Stimulated activated naive CD8-positive, alpha-beta T cell treated with anti-CD3 and anti-CD28 coated beads, Interleukin-15, amount 100 ng/mL, for 72 hours (primary cell): ENCODE data around the gene THRB.

ENCODE experiments used
- ATAC-seq: fragments of 150-1000 bp; cut with Tn5 transposase; 2 replicates; pipeline ENCODE4 v1.10.0; 2021; ENCODE audit warnings: mild to moderate bottlenecking, moderate library complexity
- DNase-seq, 2 donors: peaks; one replicate each; pipeline ENCODE4 v3.0.0; 2021 to 2022
- H3K27ac Mint-ChIP-seq, 2 donors: one replicate each; pipeline ENCODE4 v1.8.0; 2022; ENCODE audit warnings: mild to moderate bottlenecking in 2 of 2, mixed read lengths in 2 of 2, moderate library complexity in 2 of 2
- H3K27me3 Mint-ChIP-seq: one replicate; pipeline ENCODE4 v1.8.0; 2022; ENCODE audit warnings: mixed read lengths
- H3K4me1 Mint-ChIP-seq: one replicate; pipeline ENCODE4 v1.8.0; 2022; ENCODE audit warnings: mild to moderate bottlenecking, mixed read lengths
- H3K4me3 Mint-ChIP-seq, 2 donors: one replicate each; pipeline ENCODE4 v1.8.0; 2022; ENCODE audit warnings: mild to moderate bottlenecking in 2 of 2, mixed read lengths in 2 of 2, moderate library complexity in 1 of 2
- H3K9me3 Mint-ChIP-seq, 2 donors: one replicate each; pipeline ENCODE4 v1.8.0; 2022; ENCODE audit warnings: mixed read lengths in 2 of 2

Gene THRB

DNA sequence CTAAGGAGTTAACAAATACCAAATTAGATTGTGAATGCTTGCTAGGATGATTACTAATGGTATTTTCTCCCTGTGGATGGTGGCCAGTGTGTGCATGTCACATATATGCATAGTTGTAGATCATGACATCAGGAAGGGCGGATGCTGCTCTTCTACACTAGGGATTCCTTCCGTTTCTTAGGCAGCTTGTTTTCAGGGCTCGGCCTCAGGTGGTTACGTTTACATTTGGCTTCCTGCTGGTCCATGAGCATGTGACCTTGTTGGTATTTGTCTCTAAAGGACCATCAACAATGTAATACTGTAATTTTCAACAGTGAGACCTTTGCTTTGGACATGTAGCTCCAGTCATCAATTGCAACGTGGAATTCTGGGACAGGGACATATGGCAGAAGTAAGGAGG, 328.1 kb downstream of the THRB start:
- no peak for ATAC-seq
- Mint-ChIP-seq H3K27ac (no peak overlapping the region), H3K4me3 (no peak overlapping the region), H3K27me3 (no peaks in the 10 kb centered on the region), H3K4me1 (no peaks in the 10 kb centered on the region), H3K9me3 (no peaks in the 10 kb centered on the region)
- DNase-seq, result no peak

DNA sequence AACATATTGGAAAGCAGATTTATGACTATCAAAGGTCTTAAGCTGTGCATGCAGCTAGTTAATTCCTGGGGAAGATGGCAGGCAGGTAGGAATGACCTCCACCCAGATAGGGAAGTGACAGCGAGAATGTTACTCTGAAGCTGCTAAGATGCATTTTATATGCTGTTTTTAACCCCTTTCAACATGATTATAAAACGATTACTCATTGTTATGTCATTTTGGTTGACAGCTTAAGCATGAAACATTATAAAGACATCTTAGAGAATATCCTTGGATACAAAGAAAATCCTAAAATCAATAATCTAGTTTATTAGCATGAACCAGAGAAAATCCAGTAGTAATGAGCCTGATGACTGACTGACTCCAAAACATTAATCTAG, 329.1 kb downstream of the THRB start:
- Mint-ChIP-seq H3K4me1 (no peaks in the 10 kb centered on the region), H3K4me3 (no peak overlapping the region), H3K9me3 (no peaks in the 10 kb centered on the region), H3K27ac (no peak overlapping the region), H3K27me3 (peaks cover 1% of the 10 kb centered on the region)
- no peak for DNase-seq
- no peak for ATAC-seq

DNA sequence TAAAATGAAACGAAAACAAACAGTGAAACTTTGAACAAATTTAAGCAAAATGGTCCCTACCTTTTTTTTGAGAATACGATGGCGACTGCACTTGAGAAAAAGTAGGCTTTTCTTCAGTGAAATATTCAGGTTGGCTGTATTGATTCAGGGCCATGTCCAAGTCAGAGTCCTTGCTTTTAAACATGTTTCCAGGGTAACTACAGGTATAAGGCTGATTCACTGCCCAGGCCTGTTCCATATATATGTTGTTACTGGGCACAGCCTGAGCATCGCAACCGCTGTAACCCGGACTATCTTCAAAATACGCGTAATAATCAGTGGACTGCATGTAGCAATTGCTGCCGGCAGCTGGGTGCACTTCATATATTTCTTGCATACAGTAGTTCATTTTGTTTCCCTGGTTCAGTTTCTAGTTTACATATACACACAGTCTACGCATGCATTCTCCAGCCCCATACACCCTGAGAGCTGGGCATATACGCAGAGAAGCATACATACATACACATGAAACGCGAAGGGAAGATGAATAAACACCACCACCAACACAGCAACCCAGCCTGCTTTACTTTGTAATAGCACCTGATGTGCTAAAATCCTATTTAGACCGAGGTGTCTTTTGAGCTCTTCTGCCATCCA, 329.6 kb downstream of the THRB start:
- Mint-ChIP-seq H3K4me1 (no peaks in the 10 kb centered on the region), H3K27me3 (peaks cover 6% of the 10 kb centered on the region), H3K9me3 (peaks cover under 1 to 2% of the 10 kb centered on the region in 2 donors), H3K4me3 (no peak overlapping the region), H3K27ac (no peak overlapping the region)
- DNase-seq, result no peak
- ATAC-seq, result no peak

DNA sequence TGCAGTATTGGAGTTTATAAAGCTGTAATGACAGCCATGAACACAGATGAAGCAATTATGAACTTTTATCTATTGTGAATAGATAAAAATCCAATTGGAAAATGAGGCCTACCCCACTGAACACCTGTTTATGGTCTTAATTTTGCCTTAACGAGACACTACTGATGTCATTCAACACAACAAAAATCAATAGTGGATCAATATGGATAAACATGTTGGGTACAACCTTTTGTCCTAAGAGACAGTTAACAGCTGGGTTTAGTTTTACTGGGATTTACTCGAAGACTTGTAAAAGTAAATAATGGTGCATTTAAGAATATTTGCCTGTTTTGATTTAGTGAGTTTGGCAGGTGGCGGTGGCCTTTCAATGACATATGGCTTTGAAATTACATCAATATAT, 331.7 kb downstream of the THRB start:
- DNase-seq, result no peak
- no peak for ATAC-seq
- H3K4me1 Mint-ChIP-seq, result peaks cover 7% of the 10 kb centered on the region
- H3K9me3 Mint-ChIP-seq, result peaks cover 4 to 6% of the 10 kb centered on the region in 2 donors
- H3K27me3 Mint-ChIP-seq, result peaks cover 19% of the 10 kb centered on the region
- H3K27ac Mint-ChIP-seq, result no peak overlapping the region
- no peak overlapping the region for H3K4me3 Mint-ChIP-seq

DNA sequence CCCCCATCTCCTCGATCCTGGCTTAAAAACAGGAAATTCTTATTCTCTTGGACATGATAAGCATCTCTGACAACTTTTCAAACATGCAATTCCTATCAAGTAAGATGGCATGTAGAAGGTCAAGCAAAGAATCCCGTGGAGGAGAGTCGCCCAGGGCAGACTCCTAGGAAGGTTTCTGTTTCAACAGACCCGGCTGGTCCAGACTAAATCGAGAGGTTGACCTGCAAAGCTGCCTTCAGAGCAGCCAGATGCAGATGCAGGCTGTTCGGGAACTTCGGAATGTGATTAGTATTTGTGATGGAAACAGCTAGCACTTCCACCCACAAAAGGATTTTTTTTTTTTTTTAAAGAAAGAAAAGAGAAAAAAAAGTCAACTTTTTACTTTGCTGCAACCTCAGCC, 332.8 kb downstream of the THRB start:
- Mint-ChIP-seq H3K4me1 (peaks cover 7% of the 10 kb centered on the region), H3K4me3 (no peak overlapping the region), H3K27me3 (peaks cover 19% of the 10 kb centered on the region), H3K27ac (no peak overlapping the region), H3K9me3 (peaks cover 4 to 6% of the 10 kb centered on the region in 2 donors)
- no peak for ATAC-seq
- no peak for DNase-seq

DNA sequence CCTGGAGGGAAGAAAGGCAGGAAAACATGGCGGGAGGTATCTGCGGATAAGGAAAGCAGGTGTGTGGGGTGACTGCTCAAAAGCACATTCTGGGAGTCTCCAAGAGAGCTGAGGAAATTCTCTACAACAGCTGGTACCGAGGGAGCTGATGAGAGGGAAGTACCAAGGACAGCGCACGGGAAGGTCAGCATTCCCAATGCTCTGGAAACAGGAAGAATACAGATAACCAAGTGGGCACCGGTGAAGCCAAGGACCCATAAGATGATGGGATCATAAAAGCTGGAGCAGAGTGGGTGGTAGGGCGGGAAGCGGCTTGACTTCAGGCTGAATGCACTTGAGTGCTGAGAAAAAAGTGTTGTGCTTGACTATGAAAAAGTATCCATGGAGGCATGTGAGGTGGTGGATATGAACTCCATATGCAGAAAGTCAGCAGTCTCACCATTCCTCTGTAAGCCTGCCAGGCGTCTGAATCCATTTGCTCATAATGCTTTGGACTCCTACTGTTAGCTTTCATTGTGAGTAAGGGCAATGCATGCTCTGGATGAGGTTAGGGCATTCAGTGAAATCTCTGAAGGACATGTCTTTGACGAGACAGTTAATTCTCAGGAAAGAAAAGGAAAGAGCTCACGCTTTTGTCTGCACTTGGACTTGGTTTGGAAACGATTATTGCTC, 334.1 kb downstream of the THRB start:
- DNase-seq, result no peak
- Mint-ChIP-seq H3K27me3 (peaks cover 19% of the 10 kb centered on the region), H3K4me1 (peaks cover 7% of the 10 kb centered on the region), H3K27ac (no peak overlapping the region), H3K4me3 (no peak overlapping the region), H3K9me3 (peaks cover 4 to 6% of the 10 kb centered on the region in 2 donors)
- ATAC-seq, result no peak

DNA sequence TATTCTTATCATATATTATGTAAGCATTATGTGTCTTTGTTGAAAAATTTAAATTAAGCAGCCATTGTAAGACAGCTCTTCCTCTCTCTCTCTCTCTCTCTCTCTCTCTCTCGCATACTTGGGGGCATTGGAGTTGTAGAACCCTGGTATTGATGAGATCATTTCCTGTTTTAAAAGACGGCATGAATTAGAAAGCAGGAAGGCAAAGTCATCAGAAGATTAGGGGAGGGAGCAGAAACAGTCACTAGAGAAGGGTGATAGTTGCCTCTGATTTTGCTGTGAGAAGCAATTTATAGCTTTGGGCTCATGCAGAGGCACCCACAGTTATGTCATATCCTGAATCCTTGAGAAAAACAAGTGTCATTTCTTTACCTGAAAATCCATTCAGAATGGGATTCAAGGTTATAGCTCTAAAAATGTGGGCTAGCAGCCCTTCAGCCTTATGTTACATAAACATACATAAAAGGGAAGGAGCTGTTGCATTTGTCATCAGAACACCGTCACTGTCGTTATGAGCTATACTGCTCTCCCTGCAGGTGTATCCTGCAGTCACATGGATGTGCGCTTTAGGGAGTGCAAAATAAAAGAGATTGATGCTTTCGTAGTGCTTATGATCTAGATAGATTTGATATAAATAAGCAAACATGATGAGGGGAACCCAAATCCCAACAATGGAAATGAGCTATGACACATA, 335.7 kb downstream of the THRB start:
- DNase-seq (no peak), ATAC-seq (peak; percentile 42)
- Mint-ChIP-seq H3K4me1 (peaks cover 7% of the 10 kb centered on the region), H3K27ac (no peak overlapping the region), H3K9me3 (peaks cover 4 to 6% of the 10 kb centered on the region in 2 donors), H3K27me3 (peaks cover 19% of the 10 kb centered on the region), H3K4me3 (peak overlapping the region in 1 of 2 donors; percentile 29)

DNA sequence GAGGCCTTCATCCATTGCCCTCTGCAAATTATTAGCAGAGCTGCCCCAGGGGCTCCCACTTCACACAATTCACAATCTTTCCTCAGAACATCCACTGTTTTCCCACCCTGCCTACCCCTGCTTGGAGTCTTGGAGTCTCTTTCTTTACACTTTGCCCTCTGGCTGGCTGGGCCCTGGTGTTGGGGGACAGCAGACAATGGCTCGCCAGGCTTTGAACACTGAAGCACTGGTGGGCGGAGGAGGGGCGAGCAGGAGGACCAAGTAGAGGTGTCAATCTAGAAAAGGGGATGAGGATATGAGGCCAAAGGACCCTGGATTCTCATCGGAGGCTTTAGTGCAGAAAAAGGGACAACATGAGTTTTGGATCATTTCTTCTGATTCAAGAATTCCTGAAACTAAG, 337.5 kb downstream of the THRB start:
- peaks cover 19% of the 10 kb centered on the region for H3K27me3 Mint-ChIP-seq
- DNase-seq (no peak), ATAC-seq (no peak)
- no peak overlapping the region for H3K27ac Mint-ChIP-seq
- H3K4me3 Mint-ChIP-seq, result no peak overlapping the region
- peaks cover 7% of the 10 kb centered on the region for H3K4me1 Mint-ChIP-seq
- H3K9me3 Mint-ChIP-seq, result peaks cover 4 to 6% of the 10 kb centered on the region in 2 donors

DNA sequence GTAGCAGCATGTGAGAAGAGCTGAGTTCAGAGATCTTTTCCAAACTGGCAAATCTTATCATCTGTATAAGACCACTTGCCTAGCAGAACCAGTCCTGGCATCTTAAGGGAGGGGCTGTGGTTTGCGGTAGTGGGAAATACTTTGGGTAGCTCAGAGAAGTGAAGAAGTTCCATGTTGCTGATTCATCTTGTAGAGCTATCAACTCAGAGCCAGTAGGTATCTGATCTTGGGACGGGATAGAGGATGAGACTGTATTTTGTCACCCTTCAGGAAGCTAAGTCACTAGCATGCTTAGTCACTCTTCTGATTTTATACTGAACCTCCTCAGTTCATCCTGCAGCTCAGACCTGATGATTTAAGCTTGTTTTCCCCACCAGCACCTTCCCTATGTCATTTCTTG, 338.2 kb downstream of the THRB start:
- H3K27ac Mint-ChIP-seq, result no peak overlapping the region

DNA sequence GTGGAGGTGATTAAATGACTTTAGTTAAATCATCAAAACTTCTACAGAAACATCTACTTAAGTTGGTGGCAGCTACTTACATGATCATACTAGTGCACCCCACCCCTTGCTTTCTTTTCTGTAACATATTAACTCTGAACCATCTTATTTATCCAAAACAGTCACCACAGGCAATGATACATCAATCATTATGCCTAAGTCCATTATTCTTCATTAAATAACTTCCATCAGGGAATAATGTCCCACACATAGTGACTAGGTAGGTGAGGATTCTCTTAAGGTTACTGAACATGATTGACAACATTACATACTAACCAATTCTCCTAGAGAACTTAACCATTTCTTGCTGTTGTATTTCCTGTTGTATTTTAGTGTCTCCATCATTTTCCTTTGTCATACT, 339.4 kb downstream of the THRB start:
- Mint-ChIP-seq H3K27me3 (peaks cover 15% of the 10 kb centered on the region), H3K9me3 (peaks cover 4 to 6% of the 10 kb centered on the region in 2 donors), H3K4me1 (peaks cover 7% of the 10 kb centered on the region), H3K4me3 (no peak overlapping the region), H3K27ac (no peak overlapping the region)
- no peak for DNase-seq
- ATAC-seq, result no peak

More for the DNA sequence above, 338.2 kb downstream of the THRB start:
- H3K9me3 Mint-ChIP-seq, result peaks cover 4 to 6% of the 10 kb centered on the region in 2 donors
- no peak for DNase-seq
- H3K4me3 Mint-ChIP-seq, result no peak overlapping the region
- no peak for ATAC-seq
- H3K27me3 Mint-ChIP-seq, result peaks cover 19% of the 10 kb centered on the region
- peaks cover 7% of the 10 kb centered on the region for H3K4me1 Mint-ChIP-seq

DNA sequence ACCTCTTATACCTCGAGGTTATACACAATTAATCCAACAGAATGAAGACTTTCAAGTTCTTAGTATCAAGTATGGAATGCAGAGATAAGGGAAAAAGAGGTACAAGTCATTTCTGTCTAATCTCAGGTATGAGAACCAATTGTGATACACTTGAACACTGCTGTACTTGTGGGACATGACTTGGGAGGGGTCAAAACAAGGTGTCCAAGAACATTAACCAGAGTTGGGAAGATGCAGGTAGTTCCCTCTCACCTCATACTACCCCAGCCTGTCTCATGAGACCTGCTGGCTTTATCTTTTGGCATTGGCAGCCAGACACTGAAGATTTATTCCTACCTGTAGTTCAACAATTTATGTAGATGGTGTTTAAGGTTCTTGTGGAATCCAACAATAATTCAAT, 339.9 kb downstream of the THRB start:
- H3K27me3 Mint-ChIP-seq, result peaks cover 10% of the 10 kb centered on the region
- ATAC-seq, result peak; percentile 24

DNA sequence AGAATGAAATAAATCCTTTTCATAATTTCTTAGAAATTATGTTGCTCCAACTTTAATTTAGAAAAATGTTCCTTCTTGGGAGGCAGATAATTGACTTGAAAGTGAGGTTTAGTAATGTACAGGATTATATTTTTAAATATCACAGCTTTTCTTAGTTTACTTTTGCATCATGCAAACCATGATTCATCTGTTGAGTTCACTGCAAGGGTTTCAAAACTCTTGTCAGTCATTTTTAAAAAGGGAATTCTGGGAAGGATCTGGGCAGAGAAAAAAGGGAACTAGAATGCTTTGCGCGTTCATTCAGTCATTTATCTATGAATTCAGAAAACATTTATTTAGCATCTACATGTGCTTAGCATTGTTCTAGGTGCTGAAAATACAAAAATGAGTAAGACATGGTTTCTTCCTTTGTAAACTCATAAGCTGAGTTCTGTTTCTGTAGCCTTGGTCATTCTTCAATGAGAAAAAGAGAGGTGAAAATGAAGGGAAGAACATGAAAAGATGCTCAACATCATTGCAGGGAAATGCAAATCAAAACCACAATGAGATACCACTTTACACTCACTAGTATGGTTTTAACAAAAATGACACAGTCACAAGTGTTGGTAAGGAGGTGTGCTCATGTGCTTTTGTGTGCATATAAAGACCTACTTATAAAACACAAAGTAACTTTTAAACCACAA, 340.5 kb downstream of the THRB start:
- H3K4me1 Mint-ChIP-seq, result peaks cover 7% of the 10 kb centered on the region
- DNase-seq, result no peak
- H3K27ac Mint-ChIP-seq, result peak overlapping the region in 1 of 2 donors; percentile 78
- peak; percentile 89 for ATAC-seq
- H3K27me3 Mint-ChIP-seq, result peaks cover 6% of the 10 kb centered on the region
- H3K4me3 Mint-ChIP-seq, result peak overlapping the region in 1 of 2 donors; percentile 41
- no peaks in the 10 kb centered on the region for H3K9me3 Mint-ChIP-seq

More for the DNA sequence above, 339.9 kb downstream of the THRB start:
- no peak for DNase-seq
- H3K4me1 Mint-ChIP-seq, result peaks cover 7% of the 10 kb centered on the region
- H3K27ac Mint-ChIP-seq, result peak overlapping the region in 1 of 2 donors; percentile 24
- H3K4me3 Mint-ChIP-seq, result peak overlapping the region in 1 of 2 donors; percentile 37
- peaks cover under 1% of the 10 kb centered on the region in 2 donors for H3K9me3 Mint-ChIP-seq

DNA sequence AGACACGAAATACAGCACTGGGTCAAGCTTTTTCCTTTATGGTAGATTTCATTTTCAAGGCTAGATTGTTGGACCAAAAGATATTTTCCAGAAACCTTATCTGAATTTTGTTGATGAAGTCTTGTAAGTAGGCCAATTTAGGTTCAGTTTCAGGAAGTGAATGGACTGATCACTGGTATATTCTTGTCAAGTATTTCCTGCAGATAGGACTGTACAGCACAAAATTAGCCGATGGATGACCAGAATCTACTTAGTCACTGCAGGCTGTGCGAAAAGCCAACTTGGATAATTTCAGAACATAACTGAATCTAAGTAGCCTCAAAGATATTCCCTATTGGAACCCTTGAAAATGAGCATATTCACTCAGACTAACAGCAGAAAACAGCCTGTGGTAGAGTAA, 343.1 kb downstream of the THRB start:
- Mint-ChIP-seq H3K27ac (no peak overlapping the region), H3K4me3 (no peak overlapping the region), H3K4me1 (no peaks in the 10 kb centered on the region), H3K27me3 (no peaks in the 10 kb centered on the region), H3K9me3 (no peaks in the 10 kb centered on the region)
- no peak for ATAC-seq
- no peak for DNase-seq

DNA sequence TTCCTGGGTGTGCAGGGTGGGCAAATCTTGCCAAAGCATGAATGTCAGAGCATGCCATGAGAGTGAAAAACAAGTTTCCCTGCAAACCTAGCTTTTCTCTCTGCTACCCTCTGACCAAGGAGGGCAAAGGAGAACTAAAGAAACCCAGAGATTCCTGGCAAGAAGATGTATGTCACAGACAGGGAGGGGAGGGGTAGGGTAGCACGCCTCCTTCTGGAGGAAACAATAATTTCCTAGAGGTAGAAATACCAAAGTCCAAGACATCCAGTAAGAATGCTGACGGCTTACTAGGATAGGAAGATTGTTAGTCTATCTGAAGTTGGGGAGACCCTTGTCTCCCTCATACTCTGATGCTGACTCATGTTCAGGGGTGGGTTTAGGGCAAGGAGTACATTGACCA, 345.6 kb downstream of the THRB start:
- Mint-ChIP-seq H3K4me3 (no peak overlapping the region), H3K27me3 (no peaks in the 10 kb centered on the region), H3K9me3 (no peaks in the 10 kb centered on the region), H3K4me1 (no peaks in the 10 kb centered on the region), H3K27ac (no peak overlapping the region)
- ATAC-seq (no peak), DNase-seq (no peak)

DNA sequence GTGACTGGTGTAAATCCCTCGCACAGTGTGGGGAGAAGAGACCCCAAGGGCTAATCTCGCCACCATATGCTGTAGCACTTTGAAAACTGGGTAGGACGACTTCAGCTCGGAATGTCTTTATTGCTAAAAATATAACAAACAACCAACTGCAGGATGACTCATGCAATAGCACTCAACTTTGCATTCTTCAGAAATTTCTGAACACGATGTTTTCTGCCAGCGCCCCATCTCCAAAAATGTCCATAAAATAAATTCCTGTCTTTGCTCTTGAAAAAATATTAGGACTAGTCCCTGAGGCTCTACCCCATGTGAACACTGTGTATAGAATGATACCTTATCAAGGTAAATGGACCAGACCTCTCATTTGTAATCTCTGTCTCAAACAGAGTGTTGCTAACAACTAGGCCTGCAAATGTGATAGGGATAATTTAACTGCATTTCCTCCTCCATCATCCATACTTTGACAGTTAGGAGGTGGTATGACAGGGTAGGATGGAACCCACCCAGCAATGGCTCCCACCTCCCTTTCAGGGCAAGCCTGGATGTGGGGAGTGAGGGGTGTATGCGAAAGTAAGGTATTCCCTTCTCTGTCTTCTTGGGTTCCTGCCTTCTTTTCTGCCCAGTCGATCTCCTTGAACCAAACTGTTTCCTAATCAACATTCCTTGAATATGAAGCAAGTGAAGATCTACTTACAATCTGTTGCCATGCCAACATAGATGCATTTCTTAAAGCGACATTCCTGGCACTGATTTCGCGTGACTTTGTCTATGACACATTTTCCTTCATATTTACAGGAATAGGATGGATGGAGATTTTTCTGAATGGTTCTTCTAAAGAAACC, 348.4 kb downstream of the THRB start:
- no peak overlapping the region for H3K27ac Mint-ChIP-seq
- H3K9me3 Mint-ChIP-seq, result no peaks in the 10 kb centered on the region
- DNase-seq (no peak), ATAC-seq (no peak)
- no peaks in the 10 kb centered on the region for H3K4me1 Mint-ChIP-seq
- H3K27me3 Mint-ChIP-seq, result no peaks in the 10 kb centered on the region
- H3K4me3 Mint-ChIP-seq, result no peak overlapping the region
